T follicular helper cell (primary cell): Measurements from ENCODE around the gene ANAPC4.
"Not testable (repeated sequence)": the region's sequence is repeated elsewhere in the genome, so short reads cannot be mapped to it uniquely, and the experiment has no call there.

Source experiments
- DNase-seq: peaks from one replicate; pipeline ENCODE4 v3.0.0-alpha.2; 2020; ENCODE audit warnings: low read depth
- total RNA-seq, 2 experiments: gene quantifications; one replicate each; lab custom pipeline; 2026; lab: John Stamatoyannopoulos, UW

Gene ANAPC4
- 50.3 to 75.0 reads per million in 2 experiments for total RNA-seq

- DNase-seq: peak; percentile 97
Observed at GRCh38 chr4:25376754-25377571, at the start of gene ANAPC4. Gene ANAPC4 (plus strand): TSS chr4:25377263. CDS start chr4:25377428, 165 bp downstream.

GRCh38 chr4:25328463-25328862 lies 48.6 kb upstream of the ANAPC4 start:
- DNase-seq: not testable (repeated sequence)

- DNase-seq: no peak
Observed at GRCh38 chr4:25330335-25330734, 46.7 kb upstream of the ANAPC4 start.

- DNase-seq: no peak
Observed at GRCh38 chr4:25330905-25331808, 45.9 kb upstream of the ANAPC4 start.

- no peak for DNase-seq
Observed at GRCh38 chr4:25343671-25344070, 33.4 kb upstream of the ANAPC4 start.

- DNase-seq: no peak
Observed at GRCh38 chr4:25345744-25346143, 31.3 kb upstream of the ANAPC4 start.

GRCh38 chr4:25346913-25347312 lies 30.1 kb upstream of the ANAPC4 start:
- no peak for DNase-seq

GRCh38 chr4:25347473-25347872 lies 29.6 kb upstream of the ANAPC4 start:
- DNase-seq: no peak

- DNase-seq: no peak
Observed at GRCh38 chr4:25347971-25348370, 29.1 kb upstream of the ANAPC4 start.

GRCh38 chr4:25350561-25350960 lies 26.5 kb upstream of the ANAPC4 start:
- DNase-seq: no peak

GRCh38 chr4:25351777-25352416 lies 25.2 kb upstream of the ANAPC4 start:
- no peak for DNase-seq

- no peak for DNase-seq
Observed at GRCh38 chr4:25356068-25356467, 21.0 kb upstream of the ANAPC4 start.

GRCh38 chr4:25358515-25359275 lies 18.4 kb upstream of the ANAPC4 start:
- DNase-seq: no peak

GRCh38 chr4:25361253-25361652 lies 15.8 kb upstream of the ANAPC4 start:
- DNase-seq: no peak

- DNase-seq: no peak
Observed at GRCh38 chr4:25367004-25367621, 9.9 kb upstream of the ANAPC4 start.

GRCh38 chr4:25367877-25368276 lies 9.2 kb upstream of the ANAPC4 start:
- DNase-seq: no peak

- no peak for DNase-seq
Observed at GRCh38 chr4:25368315-25368714, 8.7 kb upstream of the ANAPC4 start.

- no peak for DNase-seq
Observed at GRCh38 chr4:25370242-25370641, 6.8 kb upstream of the ANAPC4 start.

GRCh38 chr4:25372549-25372948 lies 4.5 kb upstream of the ANAPC4 start:
- not testable (repeated sequence) for DNase-seq

GRCh38 chr4:25377572-25378436 lies 741 bp downstream of the ANAPC4 start:
- DNase-seq: no peak
